ENCODE results near the gene PDSS2. TPM values are rescaled to one million over a fixed set of nuclear protein-coding genes. Genes with fewer than 3 reads are reported as not detected.
"Not testable (repeated sequence)": the region's sequence is repeated elsewhere in the genome, so short reads cannot be mapped to it uniquely, and the experiment has no call there.

PDSS2 gene
- total RNA-seq, 1 experiment from 2014 or later = 14.8 TPM

- no TSS peak for BruUV-seq (replicated peaks)
- no peaks in the 10 kb centered on the region for H3K9me3 Mint-ChIP-seq (ENCODE audit: low read depth, unreplicated experiment)
- no peak overlapping the region for H3K27ac Mint-ChIP-seq (ENCODE audit: unreplicated experiment)
- intact Hi-C loops (cut with micrococcal nuclease; ENCODE audit: unreplicated experiment) = no loop called here
- no peaks in the 10 kb centered on the region for H3K27me3 Mint-ChIP-seq (ENCODE audit: unreplicated experiment)
- no peak for TF ChIP-seq CTCF (IDR thresholded peaks at IDR 0.05; ENCODE audit: unreplicated experiment)
- DNase-seq = no peak
- no peaks in the 10 kb centered on the region for H3K36me3 Mint-ChIP-seq (ENCODE audit: insufficient read depth, unreplicated experiment)
- H3K4me3 Mint-ChIP-seq (ENCODE audit: low read depth, unreplicated experiment) = no peak overlapping the region
- CTCF ChIA-PET = interaction anchor here (0.6 to 1.2 kb wide), 3 partner anchors 18 to 268 kb away, joined by 3 read pairs; no protein-coding TSS in a partner anchor
- H3K4me1 Mint-ChIP-seq (ENCODE audit: low read depth, unreplicated experiment) = peaks cover 11% of the 10 kb centered on the region
These were observed 166.6 kb downstream of the PDSS2 start for GRCh38 chr6:107292715-107293271.

GRCh38 chr6:107290491-107290890, 168.9 kb downstream of the PDSS2 start:
- Mint-ChIP-seq H3K36me3 (ENCODE audit: insufficient read depth, unreplicated experiment) (no peaks in the 10 kb centered on the region), H3K4me3 (ENCODE audit: low read depth, unreplicated experiment) (no peak overlapping the region), H3K4me1 (ENCODE audit: low read depth, unreplicated experiment) (peaks cover 11% of the 10 kb centered on the region), H3K27me3 (ENCODE audit: unreplicated experiment) (no peaks in the 10 kb centered on the region), H3K9me3 (ENCODE audit: low read depth, unreplicated experiment) (no peaks in the 10 kb centered on the region), H3K27ac (ENCODE audit: unreplicated experiment) (no peak overlapping the region)
- intact Hi-C loops (cut with micrococcal nuclease; ENCODE audit: unreplicated experiment) = no loop called here
- CTCF ChIA-PET = interaction anchor here (0.6 to 0.7 kb wide), 3 partner anchors 128 to 175 kb away, joined by 3 to 5 read pairs (median 4); no protein-coding TSS in a partner anchor
- TF ChIP-seq CTCF (IDR thresholded peaks at IDR 0.05; ENCODE audit: unreplicated experiment) = no peak
- DNase-seq = peak; percentile 8
- no TSS peak for BruUV-seq (replicated peaks)

GRCh38 chr6:107289258-107289657, 170.1 kb downstream of the PDSS2 start:
- H3K4me3 Mint-ChIP-seq (ENCODE audit: low read depth, unreplicated experiment); H3K27ac Mint-ChIP-seq (ENCODE audit: unreplicated experiment); DNase-seq; H3K9me3 Mint-ChIP-seq (ENCODE audit: low read depth, unreplicated experiment); BruUV-seq (replicated peaks); H3K36me3 Mint-ChIP-seq (ENCODE audit: insufficient read depth, unreplicated experiment); H3K27me3 Mint-ChIP-seq (ENCODE audit: unreplicated experiment); intact Hi-C loops (cut with micrococcal nuclease; ENCODE audit: unreplicated experiment); CTCF ChIA-PET: not testable (repeated sequence)
- peaks cover 11% of the 10 kb centered on the region for H3K4me1 Mint-ChIP-seq (ENCODE audit: low read depth, unreplicated experiment)

- intact Hi-C loops (cut with micrococcal nuclease; ENCODE audit: unreplicated experiment); H3K9me3 Mint-ChIP-seq (ENCODE audit: low read depth, unreplicated experiment); CTCF ChIA-PET; H3K4me1 Mint-ChIP-seq (ENCODE audit: low read depth, unreplicated experiment); H3K4me3 Mint-ChIP-seq (ENCODE audit: low read depth, unreplicated experiment); BruUV-seq (replicated peaks); DNase-seq; H3K27me3 Mint-ChIP-seq (ENCODE audit: unreplicated experiment); H3K36me3 Mint-ChIP-seq (ENCODE audit: insufficient read depth, unreplicated experiment); H3K27ac Mint-ChIP-seq (ENCODE audit: unreplicated experiment): not testable (repeated sequence)
These were observed 173.7 kb downstream of the PDSS2 start for GRCh38 chr6:107285683-107286082.

GRCh38 chr6:107284805-107285204, 174.6 kb downstream of the PDSS2 start:
- no peaks in the 10 kb centered on the region for H3K36me3 Mint-ChIP-seq (ENCODE audit: insufficient read depth, unreplicated experiment)
- H3K27ac Mint-ChIP-seq (ENCODE audit: unreplicated experiment) = no peak overlapping the region
- TF ChIP-seq CTCF (IDR thresholded peaks at IDR 0.05; ENCODE audit: unreplicated experiment) = no peak
- no TSS peak for BruUV-seq (replicated peaks)
- CTCF ChIA-PET = no interaction called here
- intact Hi-C loops (cut with micrococcal nuclease; ENCODE audit: unreplicated experiment) = no loop called here
- H3K27me3 Mint-ChIP-seq (ENCODE audit: unreplicated experiment) = no peaks in the 10 kb centered on the region
- H3K4me1 Mint-ChIP-seq (ENCODE audit: low read depth, unreplicated experiment) = no peaks in the 10 kb centered on the region
- no peak overlapping the region for H3K4me3 Mint-ChIP-seq (ENCODE audit: low read depth, unreplicated experiment)
- H3K9me3 Mint-ChIP-seq (ENCODE audit: low read depth, unreplicated experiment) = no peaks in the 10 kb centered on the region
- no peak for DNase-seq
